ENCODE measurements around the gene RASA4B. TPM values are rescaled to one million over a fixed set of nuclear protein-coding genes. Genes with fewer than 3 reads are reported as not detected.
"Not testable (repeated sequence)": the region's sequence is repeated elsewhere in the genome, so short reads cannot be mapped to it uniquely, and the experiment has no call there.

Gene RASA4B
- total RNA-seq, 3 donors from 2014 or later, result 8.0 to 30.8 (median 12.2) TPM

DNA sequence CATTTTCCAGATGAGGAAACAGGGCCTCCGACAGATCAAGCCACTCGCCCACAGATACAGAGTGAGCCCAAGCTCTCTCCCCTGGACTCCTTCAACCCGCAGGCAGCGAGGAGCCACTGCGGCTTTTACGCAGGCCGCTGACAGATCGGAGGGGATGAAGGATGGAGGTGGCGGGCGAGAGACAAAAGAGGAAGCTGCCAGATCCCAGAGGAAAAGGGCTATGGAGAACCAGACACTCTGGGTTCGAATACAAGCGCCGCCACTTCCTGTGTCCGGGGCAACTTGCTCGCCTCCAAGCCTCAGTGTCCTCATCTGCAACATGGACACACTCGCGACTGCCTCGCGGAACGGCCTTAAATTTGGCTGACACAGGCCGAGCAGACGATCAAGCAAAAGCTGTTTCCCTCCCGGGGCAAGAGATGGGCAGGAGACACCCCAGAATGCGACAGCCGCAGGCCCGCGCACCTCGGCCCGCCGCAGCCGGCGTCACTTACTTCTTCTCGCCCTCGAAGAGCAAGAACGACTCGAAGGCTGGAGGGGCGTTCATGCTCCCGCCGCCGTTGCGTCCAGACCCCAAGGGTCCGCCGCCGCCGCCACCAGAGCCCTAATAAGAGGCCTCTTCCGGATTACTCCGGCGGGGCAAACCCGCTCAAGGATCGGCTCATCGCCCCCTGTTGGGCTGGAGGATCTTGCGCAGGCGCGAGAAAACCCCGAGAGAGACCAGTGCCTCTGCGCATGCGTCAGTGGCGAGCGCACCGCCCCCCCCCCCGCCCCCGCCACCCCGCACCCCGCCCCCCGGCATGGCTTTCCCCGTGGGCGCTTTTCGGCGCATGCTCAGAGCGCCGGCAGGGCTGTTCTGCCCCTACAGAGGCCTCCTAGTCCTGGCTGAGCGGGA, 39.0 kb downstream of the RASA4B start, which contains the start of gene POLR2J:
Gene POLR2J, minus strand, starts transcription at position 609 of the 895 bp plus-strand sequence. Its CDS starts 62 bp downstream, at position 547.
- H3K4me1 ChIP-seq (ENCODE audit: low read depth); H3K9me3 ChIP-seq; H3K4me3 ChIP-seq; intact Hi-C loops (cut with DNase I, micrococcal nuclease); H3K36me3 ChIP-seq (ENCODE audit: low read depth): not testable (repeated sequence)
- TF ChIP-seq, protein P1, sequence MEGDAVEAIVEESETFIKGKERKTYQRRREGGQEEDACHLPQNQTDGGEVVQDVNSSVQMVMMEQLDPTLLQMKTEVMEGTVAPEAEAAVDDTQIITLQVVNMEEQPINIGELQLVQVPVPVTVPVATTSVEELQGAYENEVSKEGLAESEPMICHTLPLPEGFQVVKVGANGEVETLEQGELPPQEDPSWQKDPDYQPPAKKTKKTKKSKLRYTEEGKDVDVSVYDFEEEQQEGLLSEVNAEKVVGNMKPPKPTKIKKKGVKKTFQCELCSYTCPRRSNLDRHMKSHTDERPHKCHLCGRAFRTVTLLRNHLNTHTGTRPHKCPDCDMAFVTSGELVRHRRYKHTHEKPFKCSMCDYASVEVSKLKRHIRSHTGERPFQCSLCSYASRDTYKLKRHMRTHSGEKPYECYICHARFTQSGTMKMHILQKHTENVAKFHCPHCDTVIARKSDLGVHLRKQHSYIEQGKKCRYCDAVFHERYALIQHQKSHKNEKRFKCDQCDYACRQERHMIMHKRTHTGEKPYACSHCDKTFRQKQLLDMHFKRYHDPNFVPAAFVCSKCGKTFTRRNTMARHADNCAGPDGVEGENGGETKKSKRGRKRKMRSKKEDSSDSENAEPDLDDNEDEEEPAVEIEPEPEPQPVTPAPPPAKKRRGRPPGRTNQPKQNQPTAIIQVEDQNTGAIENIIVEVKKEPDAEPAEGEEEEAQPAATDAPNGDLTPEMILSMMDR (IDR thresholded peaks at IDR 0.05), result peak; percentile 27
- DNase-seq, result peak; percentile 81 to 95 (median 89)
- peak; percentile 96 for ATAC-seq

DNA sequence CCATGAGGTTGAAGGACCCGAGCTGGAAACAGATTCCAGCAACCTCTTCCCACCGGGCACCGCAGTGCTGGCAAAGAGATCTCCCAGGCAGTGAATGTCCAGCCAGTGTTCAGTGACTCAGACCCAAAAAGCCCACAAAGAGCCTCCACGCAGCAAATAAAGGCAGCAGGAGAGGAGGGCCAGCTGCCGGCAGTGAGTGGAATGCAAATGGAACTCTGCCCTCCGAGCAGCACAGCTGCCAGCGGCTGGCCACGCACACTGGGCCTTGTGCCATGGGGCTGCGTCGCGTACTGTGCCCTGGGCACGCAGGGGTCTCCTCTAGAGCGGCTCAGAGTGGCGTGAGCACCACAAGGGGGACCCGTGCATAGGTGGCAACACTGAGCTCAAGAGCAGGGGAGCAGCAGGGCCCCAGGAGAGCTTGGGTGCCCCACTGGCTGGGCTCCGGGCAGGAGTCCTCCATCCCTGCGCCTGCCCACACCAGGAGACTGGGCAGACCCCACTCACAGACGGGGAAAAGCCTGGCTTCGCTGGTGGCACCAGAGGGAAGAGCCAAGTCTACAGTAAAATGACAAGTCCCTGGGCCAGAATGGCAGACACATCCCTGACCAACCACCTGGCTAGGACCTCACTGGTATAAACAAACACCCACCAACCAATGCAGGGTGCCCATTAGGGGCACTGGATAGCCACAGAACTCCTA, 42.7 kb downstream of the RASA4B start:
- H3K9me3 ChIP-seq; H3K4me3 ChIP-seq; H3K4me1 ChIP-seq (ENCODE audit: low read depth); intact Hi-C loops (cut with DNase I, micrococcal nuclease); ATAC-seq; H3K36me3 ChIP-seq (ENCODE audit: low read depth): not testable (repeated sequence)
- DNase-seq, result peak in 2 of 3 donors; percentile 9 to 17

DNA sequence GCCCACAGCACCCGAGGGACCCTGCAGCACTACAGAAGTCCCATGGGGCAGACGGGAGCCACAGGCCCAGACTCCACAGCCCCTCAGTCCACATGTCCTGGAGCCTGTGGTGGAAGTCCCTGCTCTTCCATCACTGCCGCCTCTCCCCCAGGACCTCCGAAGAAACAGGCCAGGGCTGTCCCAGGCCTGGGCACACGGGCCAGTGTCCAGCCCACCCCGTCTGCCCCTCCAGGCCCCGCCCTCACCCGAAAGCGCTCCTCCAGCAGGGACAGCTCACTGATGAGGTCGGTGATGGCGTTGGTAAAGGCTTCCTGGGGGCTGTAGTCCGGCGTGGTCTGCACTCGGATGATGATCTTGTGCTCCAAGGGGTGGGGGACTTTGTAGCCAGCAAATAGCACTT, 43.5 kb downstream of the RASA4B start:
- intact Hi-C loops (cut with DNase I, micrococcal nuclease); H3K4me3 ChIP-seq; ATAC-seq; H3K36me3 ChIP-seq (ENCODE audit: low read depth); H3K9me3 ChIP-seq: not testable (repeated sequence)
- DNase-seq, result peak; percentile 0 to 22 (median 15)
- peaks cover 11% of the 10 kb centered on the region for H3K4me1 ChIP-seq (ENCODE audit: low read depth)

DNA sequence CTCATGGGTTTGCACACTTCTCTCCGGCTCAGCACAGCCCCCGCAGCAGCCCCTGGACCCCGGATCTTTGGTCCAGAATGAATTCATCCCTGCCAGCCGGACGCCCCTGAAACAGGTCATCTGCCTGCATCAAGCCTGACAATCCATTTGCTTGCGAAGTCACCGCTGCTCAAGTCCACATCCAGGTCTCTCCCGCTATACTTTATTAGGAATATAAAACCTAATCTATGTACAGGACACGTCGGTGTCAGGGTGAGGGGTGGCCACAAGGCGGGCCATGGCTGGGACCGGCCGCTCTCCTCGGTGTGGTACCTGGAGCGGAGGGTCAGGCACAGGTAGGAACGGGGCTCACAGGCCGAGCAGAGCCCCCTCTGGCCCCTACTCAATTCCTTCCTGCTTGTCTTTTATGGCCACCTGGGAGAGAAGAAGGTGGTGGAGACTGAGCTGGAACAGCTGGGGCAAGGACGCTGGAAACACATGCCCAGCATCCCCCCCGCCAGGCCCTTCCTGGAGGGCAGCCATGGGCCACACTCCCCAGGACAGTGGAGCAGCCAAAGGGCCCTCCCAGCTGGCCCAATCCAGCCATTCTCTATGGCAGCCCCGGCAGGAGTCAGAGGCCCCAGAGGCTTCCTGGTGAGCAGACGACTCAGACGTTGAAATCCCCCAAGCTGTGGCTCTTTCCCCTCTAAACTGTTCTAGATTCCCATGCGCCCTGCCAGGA, 44.1 kb downstream of the RASA4B start:
- H3K4me3 ChIP-seq, result no peak overlapping the region
- peak; percentile 1 to 31 (median 23) for DNase-seq
- intact Hi-C loops (cut with DNase I, micrococcal nuclease), result no loop called here

DNA sequence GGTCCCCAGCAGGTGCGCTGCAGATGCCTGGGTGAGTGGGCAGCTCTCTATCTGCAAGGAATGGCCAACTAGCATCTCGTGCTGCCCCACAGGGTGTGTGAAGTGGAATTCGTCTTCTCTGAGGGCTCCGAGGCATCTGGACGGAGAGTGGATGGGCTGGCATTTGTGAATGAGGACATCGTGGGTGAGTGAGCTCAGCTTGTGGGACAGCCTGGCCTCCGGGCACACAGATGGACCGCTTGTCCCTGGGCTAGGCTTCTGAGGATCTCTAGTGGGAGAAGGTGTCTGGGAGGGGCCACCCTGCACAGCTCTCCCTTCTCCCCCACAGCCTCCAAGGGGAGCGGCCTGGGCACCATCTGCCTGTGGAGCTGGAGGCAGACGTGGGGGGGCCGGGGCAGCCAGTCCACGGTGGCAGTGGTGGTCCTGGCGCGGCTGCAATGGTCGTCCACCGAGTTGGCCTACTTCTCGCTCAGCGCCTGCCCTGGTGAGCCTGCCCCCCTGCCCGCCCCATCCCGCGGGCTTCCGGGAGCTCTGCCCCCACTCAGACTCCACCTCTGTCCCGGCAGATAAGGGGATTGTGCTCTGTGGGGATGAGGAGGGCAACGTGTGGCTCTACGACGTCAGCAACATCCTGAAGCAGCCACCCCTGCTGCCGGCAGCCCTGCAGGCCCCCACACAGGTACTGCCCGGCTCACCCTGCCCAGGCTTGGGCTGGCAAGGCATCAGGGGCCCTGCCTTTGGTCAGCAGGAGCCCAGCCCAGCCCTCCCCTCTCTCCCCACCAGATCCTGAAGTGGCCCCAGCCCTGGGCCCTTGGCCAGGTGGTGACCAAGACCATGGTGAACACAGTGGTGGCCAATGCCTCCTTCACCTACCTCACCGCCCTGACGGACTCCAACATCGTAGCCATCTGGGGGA, 45.2 kb downstream of the RASA4B start:
- intact Hi-C loops (cut with DNase I, micrococcal nuclease), result no loop called here
- H3K36me3 ChIP-seq (ENCODE audit: low read depth), result no peaks in the 10 kb centered on the region
- DNase-seq (peak in 2 of 3 donors; percentile 26 to 48), ATAC-seq (no peak)
- no peak overlapping the region for H3K4me3 ChIP-seq
- peaks cover 11% of the 10 kb centered on the region for H3K4me1 ChIP-seq (ENCODE audit: low read depth)
- TF ChIP-seq, protein P1 (IDR thresholded peaks at IDR 0.05), result no peak
- no peaks in the 10 kb centered on the region for H3K9me3 ChIP-seq

More for the DNA sequence above, 44.1 kb downstream of the RASA4B start:
- Histone ChIP-seq H3K36me3 (ENCODE audit: low read depth) (no peaks in the 10 kb centered on the region), H3K4me1 (ENCODE audit: low read depth) (peaks cover 11% of the 10 kb centered on the region), H3K9me3 (no peaks in the 10 kb centered on the region)
- TF ChIP-seq, protein P1 (IDR thresholded peaks at IDR 0.05), result no peak
- ATAC-seq, result no peak

DNA sequence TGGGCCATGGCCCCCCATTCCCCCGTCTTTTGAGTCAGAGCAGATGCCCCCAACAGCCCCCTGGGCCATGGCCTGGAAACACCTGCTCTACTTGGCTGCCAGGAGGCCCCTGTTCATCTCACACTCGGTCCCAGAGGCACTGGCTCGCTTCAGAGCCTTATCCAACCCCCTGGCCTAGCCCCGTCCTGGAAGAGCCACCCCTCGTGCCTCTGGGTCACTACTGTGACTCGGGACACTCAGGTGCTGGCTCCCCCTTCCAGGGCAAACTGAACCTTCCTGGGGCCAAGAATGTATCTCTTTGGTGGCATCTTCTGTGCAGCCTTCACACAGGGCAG, 45.8 kb downstream of the RASA4B start:
- TF ChIP-seq, protein P1 (IDR thresholded peaks at IDR 0.05), result no peak
- ATAC-seq (no peak), DNase-seq (peak in 1 of 3 donors; percentile 42)
- Histone ChIP-seq H3K4me3 (no peak overlapping the region), H3K36me3 (ENCODE audit: low read depth) (no peaks in the 10 kb centered on the region), H3K4me1 (ENCODE audit: low read depth) (peaks cover 11% of the 10 kb centered on the region), H3K9me3 (no peaks in the 10 kb centered on the region)
- intact Hi-C loops (cut with DNase I, micrococcal nuclease), result no loop called here
